Left lung (tissue), 10 donors: ENCODE data around the gene GPR141. TPM values are rescaled to one million over a fixed set of nuclear protein-coding genes. Genes with fewer than 3 reads are reported as not detected.
A peak's percentile ranks its signal among the peaks of the same experiment; 100 is the strongest.

ENCODE experiments used
- ATAC-seq: fragments of 200-7000 bp; cut with Tn5 transposase; one replicate; pipeline ENCODE4 v1.9.1; 2020; ENCODE audit warnings: moderate library complexity
- DNase-seq, 4 donors: peaks; one replicate each; pipeline ENCODE4 v3.0.0-alpha.2; 2013 to 2020
- H3K27ac ChIP-seq, 2 donors: fragments of 200-600 bp; sonication (generic) in 1 of 2; one replicate each; pipeline versions ENCODE4 v1.5.0 to v1.8.0; 2020 to 2021
- H3K27me3 ChIP-seq, 2 donors: fragments of 200-600 bp; sonication (generic) in 1 of 2; one replicate each; pipeline versions ENCODE4 v1.5.0 to v1.8.0; 2020 to 2021
- H3K36me3 ChIP-seq, 2 donors: fragments of 200-600 bp; sonication (generic) in 1 of 2; one replicate each; pipeline versions ENCODE4 v1.5.0 to v1.8.0; 2020 to 2021
- H3K4me1 ChIP-seq, 2 donors: fragments of 200-600 bp; one replicate each; pipeline ENCODE4 v1.8.0; 2021
- H3K4me3 ChIP-seq, 2 donors: fragments of 200-600 bp; sonication (generic) in 1 of 2; one replicate each; pipeline versions ENCODE4 v1.5.0 to v1.8.0; 2020 to 2021; ENCODE audit warnings: mild to moderate bottlenecking in 1 of 2
- H3K9me3 ChIP-seq, 2 donors: fragments of 200-600 bp; sonication (generic) in 1 of 2; one replicate each; pipeline versions ENCODE4 v1.5.0 to v1.8.0; 2020 to 2021
- intact Hi-C, 2 donors: fragments of 100-400 bp; cut with DNase I; formaldehyde crosslinking; loops; one replicate each; pipeline versions ENCODE4 v1.11.2 to v1.14.2; 2022
- polyA plus RNA-seq, 6 donors: library from polyadenylated mRNA; unstranded; fragments of 120-200 nt; gene quantifications; one replicate each; pipeline ENCODE4 v1.2.1, GENCODE V29; 2013; ENCODE audit not compliant: insufficient read length in 6 of 6
- total RNA-seq, 2 donors: library from RNA; stranded (reverse); fragmentation: NEBNext Ultra II Directional; extraction: Animal tissue kit (Norgen Biotek cat#: 25700); gene quantifications; one replicate each; pipeline ENCODE4 v1.2.1, GENCODE V29; 2021
- TF ChIP-seq, protein P1 (sequence below), 2 donors: fragments of 200-600 bp; sonication (generic) in 1 of 2; IDR thresholded peaks; one replicate each; pipeline versions ENCODE4 v1.5.0 to v1.8.0; 2021; ENCODE audit warnings: antibody characterized with exemption in 2 of 2
- donor health status: DM: no; HTN: yes; CAD: no.
- donor health status: DM: no; HTN: no; CAD: no.

Gene GPR141
- total and polyA plus RNA-seq, 8 donors = 0.74 to 8.6 (median 1.3) TPM

DNA sequence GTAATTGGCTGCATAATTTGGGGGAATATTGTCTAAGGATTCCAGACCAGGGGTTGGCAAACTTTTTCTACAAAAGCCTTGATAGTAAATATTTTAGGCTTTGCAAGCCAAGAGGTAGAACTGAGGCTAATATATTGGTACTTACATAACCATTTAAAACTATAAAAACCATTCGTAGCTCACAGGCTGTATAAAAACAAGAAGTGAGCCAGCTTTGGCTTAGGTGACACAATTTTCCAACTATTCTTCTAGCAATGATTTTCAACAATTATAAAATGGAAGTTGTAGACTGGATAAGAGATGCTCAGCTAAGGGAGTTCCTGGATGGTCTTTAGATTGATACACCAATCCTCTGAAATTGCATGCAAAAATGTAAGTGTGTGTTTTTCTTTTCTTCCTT is 1.4 kb downstream of the GPR141 start:
- Histone ChIP-seq H3K9me3 (no peaks in the 10 kb centered on the region), H3K27ac (peak overlapping the region in 1 of 2 donors; percentile 82), H3K36me3 (no peaks in the 10 kb centered on the region), H3K4me3 (peak overlapping the region in 1 of 2 donors; percentile 21), H3K4me1 (peaks cover 0 to 33% of the 10 kb centered on the region in 2 donors), H3K27me3 (no peaks in the 10 kb centered on the region)
- no peak for ATAC-seq
- DNase-seq = no peak
- TF ChIP-seq, protein P1, sequence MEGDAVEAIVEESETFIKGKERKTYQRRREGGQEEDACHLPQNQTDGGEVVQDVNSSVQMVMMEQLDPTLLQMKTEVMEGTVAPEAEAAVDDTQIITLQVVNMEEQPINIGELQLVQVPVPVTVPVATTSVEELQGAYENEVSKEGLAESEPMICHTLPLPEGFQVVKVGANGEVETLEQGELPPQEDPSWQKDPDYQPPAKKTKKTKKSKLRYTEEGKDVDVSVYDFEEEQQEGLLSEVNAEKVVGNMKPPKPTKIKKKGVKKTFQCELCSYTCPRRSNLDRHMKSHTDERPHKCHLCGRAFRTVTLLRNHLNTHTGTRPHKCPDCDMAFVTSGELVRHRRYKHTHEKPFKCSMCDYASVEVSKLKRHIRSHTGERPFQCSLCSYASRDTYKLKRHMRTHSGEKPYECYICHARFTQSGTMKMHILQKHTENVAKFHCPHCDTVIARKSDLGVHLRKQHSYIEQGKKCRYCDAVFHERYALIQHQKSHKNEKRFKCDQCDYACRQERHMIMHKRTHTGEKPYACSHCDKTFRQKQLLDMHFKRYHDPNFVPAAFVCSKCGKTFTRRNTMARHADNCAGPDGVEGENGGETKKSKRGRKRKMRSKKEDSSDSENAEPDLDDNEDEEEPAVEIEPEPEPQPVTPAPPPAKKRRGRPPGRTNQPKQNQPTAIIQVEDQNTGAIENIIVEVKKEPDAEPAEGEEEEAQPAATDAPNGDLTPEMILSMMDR (IDR thresholded peaks at IDR 0.05) = no peak
- intact Hi-C loops = no loop called here

DNA sequence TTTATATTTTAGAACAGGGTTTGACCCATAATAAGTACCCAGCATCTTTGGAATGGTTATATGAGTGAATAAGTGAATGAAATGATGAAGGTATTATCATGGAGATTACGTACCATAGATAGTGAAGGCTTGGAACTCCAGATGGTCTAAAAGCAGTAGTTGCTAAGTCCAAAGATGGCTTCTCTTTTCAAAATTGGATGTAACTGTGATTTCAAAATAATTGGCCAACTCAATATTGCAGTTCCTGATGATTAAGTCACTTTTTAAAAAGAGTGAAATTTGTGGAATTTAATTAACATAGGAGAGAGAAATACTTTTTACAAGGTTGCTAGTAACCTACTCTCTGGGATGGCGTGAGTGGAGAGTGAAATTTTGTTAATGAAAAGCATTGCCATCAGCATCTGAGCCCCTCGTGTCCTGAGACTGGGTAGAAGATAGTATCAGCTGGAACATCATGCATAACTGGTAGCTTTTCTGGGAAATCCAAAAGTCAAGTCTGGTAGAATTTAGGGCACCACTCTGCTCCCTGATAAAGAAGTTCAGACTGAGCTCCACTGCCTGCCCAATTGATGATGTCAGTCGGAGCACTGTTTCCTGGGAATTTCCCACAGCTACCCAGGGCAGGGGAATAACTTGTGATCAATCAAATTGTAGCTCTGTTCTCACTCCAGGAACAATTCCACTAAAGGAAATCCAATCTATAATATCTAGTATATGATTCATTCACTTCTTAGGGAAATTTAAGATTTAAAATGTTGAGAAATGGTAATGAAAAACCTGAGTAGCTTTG is 3.2 kb downstream of the GPR141 start:
- DNase-seq (no peak), ATAC-seq (no peak)
- Histone ChIP-seq H3K27me3 (no peaks in the 10 kb centered on the region), H3K4me1 (peaks cover 0 to 37% of the 10 kb centered on the region in 2 donors), H3K36me3 (no peaks in the 10 kb centered on the region), H3K4me3 (no peak overlapping the region), H3K9me3 (no peaks in the 10 kb centered on the region), H3K27ac (peak overlapping the region in 1 of 2 donors; percentile 82)
- TF ChIP-seq, protein P1 (IDR thresholded peaks at IDR 0.05) = no peak
- intact Hi-C loops = no loop called here

DNA sequence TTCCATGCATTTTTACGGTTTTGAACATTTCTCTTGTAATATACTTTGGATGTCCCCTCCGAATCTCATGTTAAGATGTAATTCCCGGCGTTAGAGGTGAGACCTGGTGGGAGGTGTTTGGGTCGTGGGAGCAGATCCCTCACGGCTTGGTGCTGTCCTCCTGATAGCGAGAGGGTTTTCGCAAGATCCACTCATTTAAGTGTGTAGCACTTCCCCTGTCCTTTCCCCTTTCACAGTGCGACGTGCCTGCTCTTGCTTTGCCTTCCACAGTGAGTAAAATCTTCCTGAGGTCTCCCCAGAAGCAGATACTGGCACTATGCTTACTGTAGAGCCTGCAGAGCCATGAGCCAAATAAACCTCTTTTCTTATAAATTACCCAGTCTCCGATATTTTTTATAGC is 6.6 kb downstream of the GPR141 start:
- Histone ChIP-seq H3K4me3 (peak overlapping the region in 1 of 2 donors; percentile 19), H3K36me3 (no peaks in the 10 kb centered on the region), H3K27ac (peak overlapping the region in 1 of 2 donors; percentile 73), H3K27me3 (no peaks in the 10 kb centered on the region), H3K9me3 (no peaks in the 10 kb centered on the region), H3K4me1 (peaks cover 0 to 50% of the 10 kb centered on the region in 2 donors)
- TF ChIP-seq, protein P1 (IDR thresholded peaks at IDR 0.05) = no peak
- intact Hi-C loops = no loop called here
- peak; percentile 43 for ATAC-seq
- no peak for DNase-seq

DNA sequence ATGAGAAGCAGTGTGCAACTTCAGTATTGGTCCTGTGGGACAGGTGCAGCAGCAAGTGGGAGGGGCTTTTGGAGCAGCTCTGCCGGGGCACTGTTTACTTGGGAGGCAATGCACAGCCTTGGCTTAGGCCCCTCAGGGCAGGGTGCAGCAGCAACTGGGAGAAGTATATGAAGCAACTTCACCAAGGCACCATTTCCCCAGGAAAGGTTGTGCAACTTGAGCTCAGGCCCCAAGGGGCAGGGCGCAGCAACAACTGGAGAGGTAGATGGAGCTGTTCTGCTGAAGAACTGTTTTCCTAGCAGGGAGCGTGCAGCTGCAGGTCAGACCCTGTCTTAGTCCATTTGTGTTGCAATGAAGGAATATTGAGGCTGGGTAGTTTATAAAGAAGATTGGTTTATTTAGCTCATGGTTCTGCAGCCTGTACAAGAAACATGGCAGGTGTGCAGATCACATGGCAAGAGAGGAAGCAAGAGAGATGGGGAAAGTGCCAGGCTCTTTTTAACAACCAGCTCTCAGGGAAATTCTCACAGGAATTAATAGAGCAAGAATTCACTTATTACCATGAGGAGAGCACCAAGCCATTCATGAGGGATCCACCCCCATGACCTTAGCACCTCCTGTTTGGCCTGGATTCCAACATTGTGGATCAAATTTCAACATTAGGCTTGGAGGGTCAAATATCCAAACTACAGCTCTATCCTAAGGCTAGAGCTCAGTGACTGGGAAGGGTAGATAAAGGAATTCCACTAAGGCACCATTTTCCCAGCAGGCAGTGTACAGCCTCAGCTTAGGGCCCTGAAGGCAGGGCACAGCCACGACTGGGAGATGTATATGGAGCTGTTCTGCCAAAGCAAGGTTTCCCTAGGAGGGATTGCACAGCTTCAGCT is 10.9 kb downstream of the GPR141 start:
- Histone ChIP-seq H3K27ac (peak overlapping the region in 1 of 2 donors; percentile 79), H3K4me3 (no peak overlapping the region), H3K36me3 (no peaks in the 10 kb centered on the region), H3K9me3 (no peaks in the 10 kb centered on the region), H3K4me1 (peaks cover 0 to 27% of the 10 kb centered on the region in 2 donors), H3K27me3 (no peaks in the 10 kb centered on the region)
- peak; percentile 65 for ATAC-seq
- peak in 2 of 4 donors; percentile 46 to 82 for DNase-seq
- TF ChIP-seq, protein P1 (IDR thresholded peaks at IDR 0.05) = no peak
- intact Hi-C loops = no loop called here

DNA sequence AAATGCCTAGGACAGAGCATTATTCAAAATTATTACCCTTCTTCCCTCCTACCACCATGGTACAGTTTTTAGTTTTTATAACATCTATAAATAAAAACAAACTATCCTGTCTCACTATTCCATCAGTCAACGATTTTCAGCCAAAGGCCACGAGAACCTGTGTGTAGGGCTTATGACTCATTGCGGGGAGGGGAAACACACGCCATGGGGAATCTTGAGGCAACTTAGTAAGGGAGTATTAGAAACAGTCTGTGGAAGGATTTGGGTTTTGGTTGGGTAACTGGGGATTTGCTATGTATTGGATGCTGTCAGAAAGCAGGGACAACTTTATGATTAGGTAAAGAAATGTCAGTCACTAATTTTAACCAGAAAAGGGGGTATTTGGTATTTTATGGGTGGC is 14.7 kb downstream of the GPR141 start:
- Histone ChIP-seq H3K9me3 (no peaks in the 10 kb centered on the region), H3K4me3 (no peak overlapping the region), H3K4me1 (peaks cover 0 to 45% of the 10 kb centered on the region in 2 donors), H3K36me3 (no peaks in the 10 kb centered on the region), H3K27me3 (no peaks in the 10 kb centered on the region), H3K27ac (peak overlapping the region in 1 of 2 donors; percentile 49)
- no peak for DNase-seq
- TF ChIP-seq, protein P1 (IDR thresholded peaks at IDR 0.05) = no peak
- intact Hi-C loops = no loop called here
- no peak for ATAC-seq
